Ovary (tissue), 9 donors: Measurements from ENCODE around the gene UNC5B. TPM values are rescaled to one million over a fixed set of nuclear protein-coding genes. Genes with fewer than 3 reads are reported as not detected.

Experiments used
- DNase-seq, 5 donors: peaks; one replicate each; pipeline ENCODE4 v3.0.0-alpha.2; 2019 to 2020
- H3K27ac ChIP-seq, 2 donors: fragments of 200-600 bp; one replicate each; pipeline versions ENCODE4 v1.5.1 to v1.8.0; 2019 to 2022
- H3K27me3 ChIP-seq: fragments of 200-600 bp; one replicate; pipeline ENCODE4 v1.8.0; 2022
- H3K36me3 ChIP-seq: fragments of 200-600 bp; sonication (generic); one replicate; pipeline ENCODE4 v1.5.1; 2019
- H3K4me1 ChIP-seq: one replicate; pipeline ENCODE4 v1.8.1; 2013; ENCODE audit warnings: mild to moderate bottlenecking, moderate library complexity; ENCODE audit not compliant: insufficient read depth
- H3K4me3 ChIP-seq: fragments of 200-600 bp; sonication (generic); one replicate; pipeline ENCODE4 v1.5.1; 2017
- H3K9me3 ChIP-seq, 2 donors: fragments of 200-600 bp in 1 of 2; sonication (generic) in 1 of 2; one replicate each; pipeline versions ENCODE4 v1.5.1 to v1.8.1; 2013 to 2019; ENCODE audit warnings: mild to moderate bottlenecking in 1 of 2, moderate library complexity in 1 of 2
- CTCF ChIP-seq, 3 donors: fragments of 450-650 bp in 2 of 3; fragments of 200-600 bp in 1 of 3; IDR thresholded peaks; one replicate each; pipeline versions ENCODE4 v1.5.1 to v1.8.0; 2016 to 2022; ENCODE audit warnings: antibody characterized with exemption in 3 of 3, mild to moderate bottlenecking in 1 of 3
- EP300 ChIP-seq: sonication (generic); formaldehyde crosslinking; IDR thresholded peaks from one replicate; pipeline ENCODE4 v1.6.1; 2017; ENCODE audit warnings: antibody characterized with exemption
- POLR2A ChIP-seq: fragments of 450-650 bp; IDR thresholded peaks from one replicate; pipeline ENCODE4 v1.6.1; 2017; ENCODE audit warnings: antibody characterized with exemption, mild to moderate bottlenecking, moderate library complexity
- WGBS, 3 donors: extraction: QIAGEN DNeasy Blood & Tissue Kit in 1 of 3; methylation state at CpG; one replicate each; pipeline versions ENCODE4 v1.1.5 to v1.1.7; 2013 to 2017; 5-methylcytosine and 5-hydroxymethylcytosine counted together
- intact Hi-C, 4 donors: fragments of 100-400 bp; cut with DNase I; formaldehyde crosslinking; loops; one replicate each; pipeline versions ENCODE4 v1.11.0 to v1.15.1; 2022 to 2023
- polyA plus RNA-seq, 2 donors: library from polyadenylated mRNA; stranded (reverse); fragments of 200-250 nt in 1 of 2; fragments of 350-450 nt in 1 of 2; fragmentation: Illumina TruSeq in 1 of 2; extraction: RNeasy Lipid Tissue Mini Kit (QIAGEN cat#74804) in 1 of 2; gene quantifications; one replicate each; pipeline ENCODE4 v1.2.3, GENCODE V29; 2013 to 2014
- total RNA-seq, 7 donors: library from RNA; depleted of rRNA in 2 of 7; stranded (reverse); fragments of >200 nt in 2 of 7; fragmentation: NEBNext Ultra II Directional in 3 of 7; extraction: Animal tissue kit (Norgen Biotek cat#: 25700) in 3 of 7; gene quantifications; one replicate each; pipeline versions ENCODE4 v1.1.0 to v1.2.4, GENCODE V29; 2016 to 2023
- donor health status: DM: no; HTN: no; CAD: no; lungs with moderate emphysema.
- donor health status: DM: no; HTN: no; CAD: no.
- donor health status: Bipolar disorder and iron deficiency.
- donor health status: DM: yes; HTN: yes; CAD: no.
- donor health status: DM: no; HTN: no; CAD: no.
- donor health status: DM: yes; HTN: yes; CAD: no.

UNC5B gene
- total and polyA plus RNA-seq, 9 donors, result 2.7 to 48.0 (median 6.3) TPM

- no peaks in the 10 kb centered on the region for H3K36me3 ChIP-seq
- DNase-seq, result peak; percentile 71 to 83 (median 77)
- H3K27ac ChIP-seq, result no peak overlapping the region
- TF ChIP-seq POLR2A (no peak), CTCF (IDR thresholded peaks at IDR 0.05) (no peak), EP300 (no peak)
- H3K4me3 ChIP-seq, result no peak overlapping the region
- no peaks in the 10 kb centered on the region for H3K27me3 ChIP-seq
- 3 to 8% (median 7%) methylated on average over 3 of the region's 3 CpGs for WGBS, 3 donors
- intact Hi-C loops, result no loop called here
- H3K9me3 ChIP-seq, result no peaks in the 10 kb centered on the region
- peaks cover 14% of the 10 kb centered on the region for H3K4me1 ChIP-seq
Measured at GRCh38 chr10:71187600-71187999, 24.8 kb upstream of the UNC5B start.

- no peak for TF ChIP-seq CTCF (IDR thresholded peaks at IDR 0.05)
- TF ChIP-seq POLR2A, result no peak
- no peak for TF ChIP-seq EP300
- H3K4me1 ChIP-seq, result peaks cover 14% of the 10 kb centered on the region
- DNase-seq, result peak in 2 of 5 donors; percentile 25 to 53
- 9 to 30% (median 21%) methylated on average over 1 of the region's 1 CpG for WGBS, 3 donors
- intact Hi-C loops, result no loop called here
- H3K36me3 ChIP-seq, result no peaks in the 10 kb centered on the region
- peak overlapping the region in 1 of 2 donors; percentile 29 for H3K27ac ChIP-seq
- H3K27me3 ChIP-seq, result no peaks in the 10 kb centered on the region
- no peak overlapping the region for H3K4me3 ChIP-seq
- H3K9me3 ChIP-seq, result no peaks in the 10 kb centered on the region
Measured at GRCh38 chr10:71188201-71188600, 24.2 kb upstream of the UNC5B start.

- Histone ChIP-seq H3K4me1 (peaks cover 14% of the 10 kb centered on the region), H3K9me3 (no peaks in the 10 kb centered on the region), H3K27ac (no peak overlapping the region), H3K27me3 (no peaks in the 10 kb centered on the region), H3K36me3 (no peaks in the 10 kb centered on the region), H3K4me3 (no peak overlapping the region)
- TF ChIP-seq CTCF (IDR thresholded peaks at IDR 0.05) (no peak), POLR2A (no peak)
- WGBS, 3 donors, result 44 to 56% (median 50%) methylated on average over 4 of the region's 4 CpGs
- no peak for DNase-seq
- intact Hi-C loops, result no loop called here
Measured at GRCh38 chr10:71191019-71191418, 21.4 kb upstream of the UNC5B start.

- 41 to 45% (median 44%) methylated on average over 13 of the region's 13 CpGs for WGBS, 3 donors
- peaks cover 0 to 4% of the 10 kb centered on the region in 2 donors for H3K9me3 ChIP-seq
- intact Hi-C loops, result no loop called here
Measured at GRCh38 chr10:71191551-71192076, 20.8 kb upstream of the UNC5B start.

More at GRCh38 chr10:71191551-71192076, 20.8 kb upstream of the UNC5B start:
- Histone ChIP-seq H3K27me3 (no peaks in the 10 kb centered on the region), H3K4me1 (peaks cover 14% of the 10 kb centered on the region), H3K36me3 (no peaks in the 10 kb centered on the region), H3K27ac (no peak overlapping the region), H3K4me3 (no peak overlapping the region)
- no peak for TF ChIP-seq EP300
- TF ChIP-seq POLR2A, result no peak
- no peak for TF ChIP-seq CTCF (IDR thresholded peaks at IDR 0.05)
- DNase-seq, result no peak
